Kidney epithelial cell (primary cell): Measurements from ENCODE around the gene HIC1. TPM values are rescaled to one million over a fixed set of nuclear protein-coding genes. Genes with fewer than 3 reads are reported as not detected.

Experiments used
- DNase-seq: peaks from one replicate; pipeline ENCODE4 v3.0.0-alpha.2; 2010; ENCODE audit warnings: low read depth
- H3K27me3 ChIP-seq: 2 replicates; pipeline ENCODE4 v1.6.0; 2011; ENCODE audit warnings: low read length; ENCODE audit not compliant: control insufficient read depth, insufficient read depth
- H3K36me3 ChIP-seq: 2 replicates; pipeline ENCODE4 v1.5.1; 2011; ENCODE audit warnings: low read length; ENCODE audit not compliant: control insufficient read depth, insufficient read depth
- H3K4me3 ChIP-seq: 2 replicates; pipeline ENCODE4 v1.5.1; 2011; ENCODE audit warnings: low read depth, mild to moderate bottlenecking, control low read depth, low read length
- total RNA-seq: library from RNA; depleted of rRNA; stranded (reverse); fragments of >200 nt; gene quantifications from 2 replicates; pipeline ENCODE4 v1.2.3, GENCODE V29; 2015
- TF ChIP-seq, protein P1 (sequence below): IDR thresholded peaks from 2 replicates; pipeline ENCODE4 v1.5.1; 2011; ENCODE audit warnings: mild to moderate bottlenecking, moderate library complexity, low read length, control low read depth, inconsistent platforms; ENCODE audit not compliant: insufficient read depth, poor library complexity, severe bottlenecking

HIC1 gene
- total RNA-seq, 1 donor from 2014 or later, result 11.9 TPM

GRCh38 chr17:2024572-2025219 is 30.2 kb upstream of the HIC1 start:
- DNase-seq, result no peak
- TF ChIP-seq, protein P1, sequence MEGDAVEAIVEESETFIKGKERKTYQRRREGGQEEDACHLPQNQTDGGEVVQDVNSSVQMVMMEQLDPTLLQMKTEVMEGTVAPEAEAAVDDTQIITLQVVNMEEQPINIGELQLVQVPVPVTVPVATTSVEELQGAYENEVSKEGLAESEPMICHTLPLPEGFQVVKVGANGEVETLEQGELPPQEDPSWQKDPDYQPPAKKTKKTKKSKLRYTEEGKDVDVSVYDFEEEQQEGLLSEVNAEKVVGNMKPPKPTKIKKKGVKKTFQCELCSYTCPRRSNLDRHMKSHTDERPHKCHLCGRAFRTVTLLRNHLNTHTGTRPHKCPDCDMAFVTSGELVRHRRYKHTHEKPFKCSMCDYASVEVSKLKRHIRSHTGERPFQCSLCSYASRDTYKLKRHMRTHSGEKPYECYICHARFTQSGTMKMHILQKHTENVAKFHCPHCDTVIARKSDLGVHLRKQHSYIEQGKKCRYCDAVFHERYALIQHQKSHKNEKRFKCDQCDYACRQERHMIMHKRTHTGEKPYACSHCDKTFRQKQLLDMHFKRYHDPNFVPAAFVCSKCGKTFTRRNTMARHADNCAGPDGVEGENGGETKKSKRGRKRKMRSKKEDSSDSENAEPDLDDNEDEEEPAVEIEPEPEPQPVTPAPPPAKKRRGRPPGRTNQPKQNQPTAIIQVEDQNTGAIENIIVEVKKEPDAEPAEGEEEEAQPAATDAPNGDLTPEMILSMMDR, result no peak
- peaks cover 62% of the 10 kb centered on the region for H3K27me3 ChIP-seq
- H3K4me3 ChIP-seq, result no peak overlapping the region
- H3K36me3 ChIP-seq, result no peaks in the 10 kb centered on the region

DNA sequence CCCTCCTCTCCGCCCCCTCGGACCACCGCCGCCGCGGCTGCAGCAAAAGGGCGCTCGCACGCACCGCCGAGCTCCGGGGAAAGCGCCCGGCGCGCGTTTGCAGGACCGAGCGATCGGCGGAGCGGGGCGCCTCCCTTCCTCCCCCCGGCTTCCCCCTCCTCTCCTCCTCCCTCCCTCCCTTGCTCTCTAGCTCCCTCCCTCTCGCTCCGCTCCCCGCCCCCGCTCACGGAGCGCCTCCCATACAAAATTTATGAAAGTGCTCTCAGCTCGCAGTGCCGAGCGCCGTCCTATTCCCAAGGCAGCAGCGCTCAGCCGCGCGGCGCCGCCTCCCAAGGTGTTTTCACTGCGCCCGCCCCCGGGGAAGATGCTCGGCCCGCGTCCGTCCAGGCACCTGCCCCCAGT is 29.7 kb upstream of the HIC1 start, which contains the start of gene RTN4RL1:
Gene RTN4RL1, minus strand, starts transcription at position 115 of the 402 bp plus-strand sequence. CDS start 469 bp downstream, outside the sequence.
- no peak for DNase-seq
- Histone ChIP-seq H3K36me3 (no peaks in the 10 kb centered on the region), H3K4me3 (peak within 1 kb of the TSS; percentile 17), H3K27me3 (peaks cover 57% of the 10 kb centered on the region)
- TF ChIP-seq, protein P1, result no peak

- H3K27me3 ChIP-seq, result peaks cover 55% of the 10 kb centered on the region
- TF ChIP-seq, protein P1, result peak; percentile 92
- H3K4me3 ChIP-seq, result peak overlapping the region; percentile 17
- no peak for DNase-seq
- no peaks in the 10 kb centered on the region for H3K36me3 ChIP-seq
These were observed 29.1 kb upstream of the HIC1 start for GRCh38 chr17:2025622-2026309.

- DNase-seq, result no peak
- TF ChIP-seq, protein P1, result no peak
- no peak overlapping the region for H3K4me3 ChIP-seq
- H3K27me3 ChIP-seq, result peaks cover 46% of the 10 kb centered on the region
- H3K36me3 ChIP-seq, result no peaks in the 10 kb centered on the region
These were observed 27.2 kb upstream of the HIC1 start for GRCh38 chr17:2027528-2028233.

- Histone ChIP-seq H3K27me3 (peaks cover 40% of the 10 kb centered on the region), H3K36me3 (no peaks in the 10 kb centered on the region), H3K4me3 (no peak overlapping the region)
- TF ChIP-seq, protein P1, result no peak
- no peak for DNase-seq
These were observed 26.7 kb upstream of the HIC1 start for GRCh38 chr17:2028234-2028614.
